Measurements from ENCODE around the gene F8A1.
"Not testable (repeated sequence)": the region's sequence is repeated elsewhere in the genome, so short reads cannot be mapped to it uniquely, and the experiment has no call there.

The F8A1 gene

DNA sequence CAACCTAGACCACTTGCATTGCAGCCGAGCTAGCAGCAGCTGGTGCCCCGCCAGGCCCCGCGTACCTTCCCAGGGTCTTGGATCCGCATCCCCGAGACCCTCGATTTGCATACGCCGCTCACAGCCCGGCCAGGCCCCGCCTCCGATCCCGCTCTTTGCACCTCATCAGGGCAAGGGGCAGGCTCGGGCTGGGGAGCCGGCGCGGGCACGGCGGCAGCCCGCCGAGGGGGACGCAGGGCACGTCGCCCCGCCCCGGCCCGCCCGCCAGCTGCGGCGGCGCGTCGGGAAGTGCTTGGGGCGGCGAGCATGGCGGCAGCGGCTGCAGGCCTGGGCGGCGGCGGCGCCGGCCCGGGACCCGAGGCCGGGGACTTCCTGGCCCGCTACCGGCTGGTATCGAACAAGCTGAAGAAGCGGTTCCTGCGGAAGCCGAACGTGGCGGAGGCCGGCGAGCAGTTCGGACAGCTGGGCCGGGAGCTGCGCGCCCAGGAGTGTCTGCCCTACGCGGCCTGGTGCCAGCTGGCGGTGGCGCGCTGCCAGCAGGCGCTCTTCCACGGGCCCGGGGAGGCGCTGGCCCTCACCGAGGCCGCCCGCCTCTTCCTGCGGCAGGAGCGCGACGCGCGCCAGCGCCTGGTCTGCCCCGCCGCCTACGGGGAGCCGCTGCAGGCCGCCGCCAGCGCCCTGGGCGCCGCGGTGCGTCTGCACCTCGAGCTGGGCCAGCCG is at the start of gene F8A1:
TSS of gene F8A1 (plus strand) at position 287 of the 720 bp plus-strand sequence. CDS start at position 307, 20 bp downstream.
- not testable (repeated sequence) for H3K79me2 ChIP-seq (ENCODE audit: insufficient read depth, low read length); H3K36me3 ChIP-seq (ENCODE audit: insufficient read depth, low read length); H3K27ac ChIP-seq (ENCODE audit: low read depth, low read length, poor library complexity, severe bottlenecking); H3K9me3 ChIP-seq (ENCODE audit: low read length); H3K9ac ChIP-seq (ENCODE audit: low read length); H3K27me3 ChIP-seq (ENCODE audit: insufficient read depth, low read length); H3K4me2 ChIP-seq (ENCODE audit: low read length); H3F3A ChIP-seq (ENCODE audit: insufficient read depth, low read length); H2AFZ ChIP-seq (ENCODE audit: low read length); H3K4me1 ChIP-seq (ENCODE audit: insufficient read depth, low read length, severe bottlenecking); H3K9me2 ChIP-seq (ENCODE audit: low read depth, low read length); H4K20me1 ChIP-seq (ENCODE audit: insufficient read depth, low read length)
- H3K4me3 ChIP-seq (ENCODE audit: low read depth, low read length, poor library complexity, severe bottlenecking) = peak within 1 kb of the TSS; percentile 38

DNA sequence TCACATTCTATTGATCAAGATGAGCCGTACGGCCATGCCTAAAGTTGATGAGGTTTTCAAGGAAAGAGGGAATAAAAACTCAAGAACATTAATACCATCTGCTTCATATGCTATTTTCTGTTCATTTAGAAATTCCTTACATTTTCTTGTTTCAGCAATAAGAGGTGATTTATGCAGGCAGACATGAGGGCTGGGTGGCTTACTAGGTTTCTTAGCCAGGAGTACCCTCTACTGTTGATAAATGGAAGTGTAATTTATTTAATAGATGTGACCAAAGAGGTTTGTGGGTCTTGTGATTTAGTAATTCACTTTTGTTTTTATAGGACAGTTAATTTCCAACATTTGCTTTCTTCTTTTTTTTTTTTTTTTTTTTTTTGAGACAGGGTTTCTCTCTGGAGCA is 45.3 kb upstream of the F8A1 start:
- H3K9me3 ChIP-seq (ENCODE audit: low read length) = no peaks in the 10 kb centered on the region
- H3K9me2 ChIP-seq (ENCODE audit: low read depth, low read length) = no peaks in the 10 kb centered on the region
- no peak overlapping the region for H3K4me2 ChIP-seq (ENCODE audit: low read length)
- H3K4me1 ChIP-seq (ENCODE audit: insufficient read depth, low read length, severe bottlenecking) = no peaks in the 10 kb centered on the region
- TF ChIP-seq, protein P1, sequence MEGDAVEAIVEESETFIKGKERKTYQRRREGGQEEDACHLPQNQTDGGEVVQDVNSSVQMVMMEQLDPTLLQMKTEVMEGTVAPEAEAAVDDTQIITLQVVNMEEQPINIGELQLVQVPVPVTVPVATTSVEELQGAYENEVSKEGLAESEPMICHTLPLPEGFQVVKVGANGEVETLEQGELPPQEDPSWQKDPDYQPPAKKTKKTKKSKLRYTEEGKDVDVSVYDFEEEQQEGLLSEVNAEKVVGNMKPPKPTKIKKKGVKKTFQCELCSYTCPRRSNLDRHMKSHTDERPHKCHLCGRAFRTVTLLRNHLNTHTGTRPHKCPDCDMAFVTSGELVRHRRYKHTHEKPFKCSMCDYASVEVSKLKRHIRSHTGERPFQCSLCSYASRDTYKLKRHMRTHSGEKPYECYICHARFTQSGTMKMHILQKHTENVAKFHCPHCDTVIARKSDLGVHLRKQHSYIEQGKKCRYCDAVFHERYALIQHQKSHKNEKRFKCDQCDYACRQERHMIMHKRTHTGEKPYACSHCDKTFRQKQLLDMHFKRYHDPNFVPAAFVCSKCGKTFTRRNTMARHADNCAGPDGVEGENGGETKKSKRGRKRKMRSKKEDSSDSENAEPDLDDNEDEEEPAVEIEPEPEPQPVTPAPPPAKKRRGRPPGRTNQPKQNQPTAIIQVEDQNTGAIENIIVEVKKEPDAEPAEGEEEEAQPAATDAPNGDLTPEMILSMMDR (IDR thresholded peaks at IDR 0.05; ENCODE audit: low read length) = peak; percentile 54; the same call in 1 of the 2 replicates
- no peak for TF ChIP-seq EZH2 (IDR thresholded peaks at IDR 0.05; ENCODE audit: borderline replicate concordance, low read length)
- no peaks in the 10 kb centered on the region for H4K20me1 ChIP-seq (ENCODE audit: insufficient read depth, low read length)
- H3F3A ChIP-seq (ENCODE audit: insufficient read depth, low read length) = no peaks in the 10 kb centered on the region
- H3K9ac ChIP-seq (ENCODE audit: low read length) = no peak overlapping the region
- H3K4me3 ChIP-seq (ENCODE audit: low read depth, low read length, poor library complexity, severe bottlenecking) = no peak overlapping the region
- H2AFZ ChIP-seq (ENCODE audit: low read length) = no peak overlapping the region
- no peaks in the 10 kb centered on the region for H3K27me3 ChIP-seq (ENCODE audit: insufficient read depth, low read length)
- no peaks in the 10 kb centered on the region for H3K79me2 ChIP-seq (ENCODE audit: insufficient read depth, low read length)
- H3K27ac ChIP-seq (ENCODE audit: low read depth, low read length, poor library complexity, severe bottlenecking) = no peak overlapping the region
- no peaks in the 10 kb centered on the region for H3K36me3 ChIP-seq (ENCODE audit: insufficient read depth, low read length)

DNA sequence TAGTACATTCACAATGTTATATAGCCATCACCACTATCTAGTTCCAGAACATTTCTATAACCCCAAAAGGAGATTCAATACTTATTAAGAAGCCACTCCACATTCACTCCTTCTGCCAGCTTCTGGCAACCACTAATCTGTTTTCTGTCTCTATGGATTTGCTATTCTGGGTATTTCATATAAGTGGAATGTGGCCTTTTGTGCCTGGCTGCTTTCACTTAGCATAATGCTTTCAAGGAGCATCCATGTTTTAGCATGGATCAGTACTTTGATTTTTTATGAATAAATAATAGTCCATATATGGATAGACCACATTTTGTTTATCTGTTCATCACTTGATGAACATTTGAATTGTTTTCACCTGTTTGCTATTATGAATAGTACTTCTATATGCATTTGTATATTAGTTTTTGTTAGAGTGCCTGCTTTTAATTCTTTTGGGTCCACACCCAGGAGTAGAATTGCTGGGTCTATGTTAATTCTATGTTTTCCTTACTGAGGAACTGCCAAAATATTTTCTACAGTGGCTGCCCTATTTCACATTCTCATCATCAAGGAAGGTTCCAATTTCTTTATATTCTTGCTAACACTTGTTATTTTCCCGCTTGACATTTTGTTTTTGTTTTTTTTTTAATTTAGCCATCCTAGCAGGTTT is 35.1 kb upstream of the F8A1 start:
- no peak overlapping the region for H3K27ac ChIP-seq (ENCODE audit: low read depth, low read length, poor library complexity, severe bottlenecking)
- TF ChIP-seq, protein P1 (IDR thresholded peaks at IDR 0.05; ENCODE audit: low read length) = no peak
- no peak for TF ChIP-seq EZH2 (IDR thresholded peaks at IDR 0.05; ENCODE audit: borderline replicate concordance, low read length)
- no peaks in the 10 kb centered on the region for H3K9me2 ChIP-seq (ENCODE audit: low read depth, low read length)
- H3K9ac ChIP-seq (ENCODE audit: low read length) = no peak overlapping the region
- H3K4me1 ChIP-seq (ENCODE audit: insufficient read depth, low read length, severe bottlenecking) = no peaks in the 10 kb centered on the region
- no peaks in the 10 kb centered on the region for H3F3A ChIP-seq (ENCODE audit: insufficient read depth, low read length)
- H3K4me3 ChIP-seq (ENCODE audit: low read depth, low read length, poor library complexity, severe bottlenecking) = no peak overlapping the region
- H3K4me2 ChIP-seq (ENCODE audit: low read length) = no peak overlapping the region
- no peaks in the 10 kb centered on the region for H3K79me2 ChIP-seq (ENCODE audit: insufficient read depth, low read length)
- H3K36me3 ChIP-seq (ENCODE audit: insufficient read depth, low read length) = no peaks in the 10 kb centered on the region
- H3K27me3 ChIP-seq (ENCODE audit: insufficient read depth, low read length) = no peaks in the 10 kb centered on the region
- no peak overlapping the region for H2AFZ ChIP-seq (ENCODE audit: low read length)
- no peaks in the 10 kb centered on the region for H3K9me3 ChIP-seq (ENCODE audit: low read length)
- H4K20me1 ChIP-seq (ENCODE audit: insufficient read depth, low read length) = no peaks in the 10 kb centered on the region

All from OCI-LY1 (cell line).